GM18498 (cell line): ENCODE measurements around the gene LYSMD3.

ENCODE experiments used
- ATAC-seq: cut with Tn5 transposase; IDR thresholded peaks from one replicate; pipeline ENCODE4 v1.9.1; 2021; ENCODE audit warnings: mild to moderate bottlenecking, moderate library complexity; ENCODE audit not compliant: unreplicated experiment

LYSMD3 gene

GRCh38 chr5:90548069-90548593 lies 18.7 kb upstream of the LYSMD3 start:
- ATAC-seq = no peak

DNA sequence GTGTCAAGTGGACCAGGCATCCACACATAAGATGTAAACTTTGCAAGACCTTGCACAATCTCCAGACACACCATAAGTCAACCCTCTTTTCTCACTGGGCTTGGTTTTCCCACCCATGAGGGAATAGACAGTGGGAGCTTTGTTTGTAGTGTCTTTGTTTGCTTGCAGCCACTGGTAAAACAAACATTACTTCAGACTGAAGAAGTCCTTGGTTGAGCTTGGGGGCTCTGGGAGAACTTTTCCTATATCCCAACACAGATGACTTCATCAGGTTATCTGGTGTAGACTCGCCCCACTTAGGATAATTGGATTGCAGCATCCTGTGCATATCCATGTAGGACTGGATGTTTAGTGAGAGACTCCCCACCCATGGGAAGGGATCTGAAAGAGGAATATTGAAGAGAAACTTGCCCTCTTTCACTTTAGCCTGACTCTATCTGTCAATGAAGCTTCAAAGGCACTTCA lies 17.7 kb upstream of the LYSMD3 start:
- no peak for ATAC-seq

DNA sequence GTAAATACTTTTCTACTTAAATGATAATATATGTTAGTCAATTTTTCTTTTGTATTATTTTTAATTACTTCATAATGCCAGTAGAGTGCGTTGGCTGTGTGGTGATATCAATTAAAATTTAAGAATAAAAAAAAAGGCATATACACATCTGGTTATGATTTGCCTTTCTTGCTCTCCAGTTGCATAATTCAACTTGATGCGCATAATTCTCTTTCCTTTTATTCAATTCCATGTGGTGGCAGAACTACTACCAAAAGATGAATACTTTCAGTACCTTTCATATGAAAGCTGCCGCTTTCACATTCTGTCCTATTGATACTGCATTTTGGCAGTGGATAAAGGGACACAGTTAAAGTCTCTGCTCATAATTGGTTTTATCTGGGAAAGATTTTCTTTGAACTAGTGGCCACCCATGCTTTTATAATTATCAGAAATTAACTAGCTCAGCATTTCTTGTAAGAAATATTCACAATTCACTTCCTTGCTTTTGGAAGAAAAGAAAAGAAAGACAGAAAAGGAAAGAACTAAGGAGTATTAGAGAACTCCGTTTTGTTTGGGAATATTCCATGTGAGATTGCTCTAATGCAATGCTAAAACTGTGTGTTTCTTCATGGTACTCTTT lies 16.9 kb upstream of the LYSMD3 start:
- ATAC-seq = no peak

- ATAC-seq = no peak
Observed at GRCh38 chr5:90545511-90545910, 16.1 kb upstream of the LYSMD3 start.

DNA sequence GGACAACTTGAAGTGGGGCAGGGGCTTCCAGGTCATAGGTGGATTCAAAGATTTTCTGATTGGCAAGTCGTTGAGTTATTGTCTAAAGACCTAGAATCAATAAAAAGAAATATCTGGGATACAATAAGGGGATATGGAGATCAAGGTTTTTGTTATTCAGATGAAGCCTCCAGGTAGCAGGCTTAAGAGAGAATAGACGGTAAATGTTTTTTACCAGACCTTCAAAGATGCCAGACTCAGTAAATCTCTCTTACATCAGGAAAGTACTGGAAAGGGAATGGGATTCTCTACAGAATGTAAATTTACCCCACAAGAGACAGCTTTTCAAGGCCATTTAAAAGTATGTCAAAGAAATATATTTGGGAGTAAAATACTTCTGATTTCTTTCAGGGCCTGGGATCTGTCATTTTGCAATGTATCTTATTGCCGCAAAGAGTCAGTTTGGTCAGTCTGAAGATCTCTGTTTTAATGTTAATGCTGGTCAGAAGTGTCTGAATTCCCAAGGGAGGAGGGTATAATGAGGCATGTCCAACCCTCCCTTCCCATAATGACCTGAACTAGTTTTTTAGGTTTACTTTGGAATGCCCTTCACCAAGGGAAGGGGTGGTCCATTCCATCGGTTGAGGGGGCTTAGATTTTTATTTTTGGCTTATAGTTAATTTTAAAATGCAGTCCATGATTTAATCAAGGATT lies 13.6 kb upstream of the LYSMD3 start:
- no peak for ATAC-seq

- no peak for ATAC-seq
Observed at GRCh38 chr5:90534922-90535321, 5.5 kb upstream of the LYSMD3 start.

- ATAC-seq = no peak
Observed at GRCh38 chr5:90533794-90534193, 4.4 kb upstream of the LYSMD3 start.

- ATAC-seq = no peak
Observed at GRCh38 chr5:90530736-90531487, 1.5 kb upstream of the LYSMD3 start.

DNA sequence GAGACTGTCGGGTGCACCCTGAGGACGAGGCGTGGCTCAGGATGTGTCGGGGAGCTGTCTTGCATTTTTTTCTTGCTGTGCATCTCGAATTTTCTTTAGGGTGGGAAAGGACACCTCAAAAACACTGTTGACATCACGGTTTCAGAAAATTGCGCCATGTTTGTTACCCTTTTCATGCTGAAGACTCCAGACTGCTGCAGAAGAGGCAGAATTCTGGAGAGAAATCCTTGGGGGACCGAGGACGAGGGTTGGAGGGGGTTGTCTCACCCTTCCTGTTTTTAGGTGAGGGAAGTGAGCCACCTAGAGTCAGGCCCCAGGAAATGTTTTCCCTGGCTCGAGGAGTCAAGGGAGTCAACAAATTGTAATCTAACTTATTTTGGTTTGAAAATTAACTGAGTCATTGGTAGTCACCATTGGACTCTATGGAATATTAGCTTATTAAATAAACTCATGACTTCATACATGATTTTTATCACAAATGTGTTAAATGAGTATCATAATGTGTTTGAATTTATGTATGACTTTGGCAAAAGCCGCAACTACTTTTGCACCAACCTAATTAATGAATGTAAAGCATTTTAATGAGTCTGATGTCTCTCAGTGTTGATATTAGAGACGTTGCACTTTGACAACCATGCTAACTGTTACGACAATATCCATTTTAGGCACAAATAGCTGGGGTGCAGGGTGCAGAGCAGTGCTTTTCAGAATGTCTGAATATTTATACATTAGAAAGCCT lies 724 bp upstream of the LYSMD3 start:
- peak; percentile 46 for ATAC-seq

DNA sequence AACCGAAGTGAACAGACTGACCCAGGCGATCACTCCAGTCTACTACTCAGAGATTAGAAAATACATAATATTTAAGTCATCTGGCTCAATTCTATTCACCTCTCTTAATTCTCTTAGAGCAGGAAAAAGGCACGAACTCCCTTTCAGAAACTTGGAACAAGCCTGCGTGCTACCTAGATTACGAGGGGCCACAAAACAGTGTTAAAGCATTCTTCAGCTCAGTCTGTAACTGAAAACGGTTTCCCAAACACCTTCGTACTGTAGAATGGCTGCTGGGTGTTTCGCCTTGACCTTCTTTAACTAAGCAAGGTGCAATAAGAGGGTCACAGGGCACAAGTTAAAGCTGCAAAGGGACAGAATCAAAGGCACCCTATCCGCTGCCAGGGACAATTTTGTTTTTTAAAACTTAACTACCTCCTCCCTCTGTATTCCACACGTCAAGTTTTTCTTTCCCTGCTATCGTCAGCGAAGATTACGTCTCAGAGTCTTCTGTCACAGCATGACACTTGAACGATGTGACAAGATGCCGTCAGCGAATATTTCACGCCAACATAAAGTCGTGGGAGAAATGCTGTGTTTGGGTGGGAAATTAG lies 687 bp downstream of the LYSMD3 start:
- ATAC-seq = peak; percentile 1

DNA sequence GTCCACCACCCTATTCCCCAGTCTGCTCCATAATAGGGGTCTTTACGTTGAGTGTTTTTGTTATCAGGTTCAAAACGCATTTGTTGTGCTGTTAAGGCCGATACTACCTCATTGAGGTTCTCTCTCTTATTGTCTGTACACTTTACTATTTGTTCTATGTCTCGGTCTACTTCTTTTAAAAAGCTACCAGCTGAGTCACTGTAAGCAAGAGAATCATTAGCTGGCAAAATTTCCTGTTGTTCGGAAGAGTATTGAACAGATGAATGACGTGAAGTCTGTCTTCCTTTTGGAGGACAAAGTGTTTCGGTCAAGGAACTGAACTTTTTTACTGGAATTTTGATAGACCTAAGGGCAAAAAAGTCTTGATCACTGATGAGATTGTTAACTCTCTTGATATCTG lies 10.3 kb downstream of the LYSMD3 start:
- ATAC-seq = no peak

GRCh38 chr5:90518661-90519060 lies 10.7 kb downstream of the LYSMD3 start:
- no peak for ATAC-seq

GRCh38 chr5:90514520-90514919 lies 14.9 kb downstream of the LYSMD3 start:
- ATAC-seq = no peak

GRCh38 chr5:90510438-90510837 lies 18.9 kb downstream of the LYSMD3 start:
- no peak for ATAC-seq

DNA sequence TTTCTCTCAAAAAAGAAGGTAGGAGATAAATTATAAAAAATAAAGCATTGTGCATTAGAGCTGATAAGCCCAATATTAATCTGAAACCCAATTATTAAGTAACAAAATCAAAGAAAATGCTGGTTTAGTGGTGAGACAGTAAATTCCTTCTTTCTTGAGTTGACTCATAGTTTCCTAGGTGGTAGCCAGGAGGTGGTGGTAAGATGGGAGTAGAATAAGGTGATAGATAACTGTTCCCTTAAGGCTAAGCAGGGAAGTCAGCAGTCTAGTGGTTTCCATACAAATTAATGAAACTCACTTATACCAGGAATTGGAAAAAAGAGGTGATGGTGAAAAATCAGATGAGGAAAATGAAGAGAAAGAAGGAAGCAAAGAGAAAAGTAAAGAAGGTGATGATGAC lies 23.2 kb downstream of the LYSMD3 start:
- ATAC-seq = no peak

DNA sequence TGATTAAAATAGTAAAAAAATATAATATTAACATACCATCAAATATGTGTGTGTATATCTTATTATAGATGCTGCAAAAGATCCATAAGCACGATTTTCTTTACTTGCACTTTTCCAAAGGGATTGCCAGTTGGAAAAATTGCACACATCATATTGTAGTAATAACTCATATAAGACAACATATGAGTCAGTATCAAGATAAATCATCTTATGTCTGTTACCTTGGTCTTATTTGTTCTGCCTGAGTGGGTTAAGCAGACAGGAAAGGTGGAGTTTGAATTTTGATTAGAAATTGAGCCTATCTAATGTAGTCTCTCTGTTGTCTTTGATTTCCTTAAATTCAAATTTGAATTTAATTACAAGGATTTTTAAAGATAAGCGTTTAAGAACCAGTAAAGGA lies 24.6 kb downstream of the LYSMD3 start:
- ATAC-seq = no peak

GRCh38 chr5:90503596-90503995 lies 25.8 kb downstream of the LYSMD3 start:
- no peak for ATAC-seq

- ATAC-seq = no peak
Observed at GRCh38 chr5:90495146-90495545, 34.2 kb downstream of the LYSMD3 start.

DNA sequence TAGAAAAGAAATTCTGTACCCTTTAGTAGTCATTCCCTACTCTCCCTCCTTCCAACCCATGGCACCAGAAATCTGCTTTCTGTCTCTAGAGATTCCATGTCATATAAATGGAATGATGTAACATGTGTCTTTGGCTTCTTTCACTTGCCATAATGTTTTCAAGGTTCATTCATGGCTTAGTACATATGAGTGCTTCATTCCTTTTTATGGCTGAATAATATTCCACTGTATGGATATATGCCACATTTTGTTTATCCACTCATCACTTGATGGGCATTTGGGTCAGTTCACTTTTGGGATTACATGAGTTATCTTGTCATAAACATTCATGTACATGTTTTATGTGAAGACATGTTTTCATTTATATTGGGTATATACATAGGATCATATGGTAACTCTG lies 35.3 kb downstream of the LYSMD3 start:
- ATAC-seq = no peak

GRCh38 chr5:90488791-90489190 lies 40.6 kb downstream of the LYSMD3 start:
- ATAC-seq = no peak

DNA sequence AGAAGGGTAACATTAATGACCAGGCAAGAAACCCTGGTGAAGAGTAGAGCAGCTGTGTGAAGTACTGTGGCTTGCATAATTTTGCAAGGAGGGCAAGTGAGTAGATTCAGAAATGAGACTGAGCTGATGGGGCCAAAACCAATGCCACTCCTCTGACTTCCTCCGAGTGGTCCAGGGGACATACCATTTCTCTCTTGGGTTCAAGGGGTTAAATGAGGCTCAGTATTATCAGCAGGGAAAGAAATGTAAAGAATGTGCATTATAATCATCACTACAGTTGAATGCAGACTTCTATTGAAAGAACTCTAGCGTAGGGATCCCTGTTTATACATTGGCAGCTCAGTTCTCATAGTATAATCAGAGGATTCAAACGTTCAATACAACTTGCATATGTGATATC lies 44.8 kb downstream of the LYSMD3 start:
- no peak for ATAC-seq
